ENCODE data around the gene HACL1. TPM values are rescaled to one million over a fixed set of nuclear protein-coding genes. Genes with fewer than 3 reads are reported as not detected.

Gene HACL1
- total RNA-seq, 1 experiment from 2014 or later = 25.5 TPM

DNA sequence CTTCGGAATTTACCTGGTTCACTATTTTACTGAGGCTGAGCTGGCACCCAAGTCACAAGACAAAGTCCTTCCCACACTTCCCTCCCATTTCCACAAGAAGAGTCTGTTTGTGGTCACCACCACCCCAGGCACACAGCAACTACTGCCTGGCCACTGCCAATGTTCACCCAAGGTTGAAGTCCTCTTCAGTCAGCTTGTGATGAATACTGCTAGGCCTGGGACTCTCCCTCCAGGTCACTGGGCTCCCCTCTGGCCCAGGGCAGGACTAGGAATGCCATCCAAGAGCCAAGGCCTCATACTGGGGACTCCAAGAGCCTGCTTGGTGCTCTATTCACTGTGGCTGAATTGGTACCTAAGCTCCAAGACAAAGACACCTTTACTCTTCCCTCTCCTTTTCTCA is 49.5 kb downstream of the HACL1 start:
- Histone ChIP-seq H3F3A (ENCODE audit: low read length, unreplicated experiment) (no peaks in the 10 kb centered on the region), H3K9ac (ENCODE audit: low read length) (no peak overlapping the region), H3K4me1 (ENCODE audit: insufficient read depth, low read length) (no peaks in the 10 kb centered on the region), H3K4me3 (ENCODE audit: low read length) (no peak overlapping the region), H3K4me2 (ENCODE audit: low read length) (no peak overlapping the region), H3K27ac (ENCODE audit: low read length) (no peak overlapping the region), H3K27me3 (ENCODE audit: low read length) (no peaks in the 10 kb centered on the region), H4K20me1 (ENCODE audit: low read length) (no peaks in the 10 kb centered on the region), H3K9me2 (replicated peaks; ENCODE audit: low read length) (no peaks in the 10 kb centered on the region), H3K36me3 (ENCODE audit: low read depth, low read length) (no peaks in the 10 kb centered on the region), H3K9me3 (ENCODE audit: low read length) (no peaks in the 10 kb centered on the region), H3K79me2 (ENCODE audit: low read length) (no peaks in the 10 kb centered on the region), H2AFZ (ENCODE audit: low read length) (no peak overlapping the region)
- intact Hi-C loops (cut with micrococcal nuclease) = no loop called here
- POLR2A ChIA-PET (ENCODE audit: unreplicated experiment) = no interaction called here
- BruUV-seq (replicated peaks) = no TSS peak
- CTCF ChIA-PET = no interaction called here
- ATAC-seq (no peak), DNase-seq (no peak)
- TF ChIP-seq, protein P1, sequence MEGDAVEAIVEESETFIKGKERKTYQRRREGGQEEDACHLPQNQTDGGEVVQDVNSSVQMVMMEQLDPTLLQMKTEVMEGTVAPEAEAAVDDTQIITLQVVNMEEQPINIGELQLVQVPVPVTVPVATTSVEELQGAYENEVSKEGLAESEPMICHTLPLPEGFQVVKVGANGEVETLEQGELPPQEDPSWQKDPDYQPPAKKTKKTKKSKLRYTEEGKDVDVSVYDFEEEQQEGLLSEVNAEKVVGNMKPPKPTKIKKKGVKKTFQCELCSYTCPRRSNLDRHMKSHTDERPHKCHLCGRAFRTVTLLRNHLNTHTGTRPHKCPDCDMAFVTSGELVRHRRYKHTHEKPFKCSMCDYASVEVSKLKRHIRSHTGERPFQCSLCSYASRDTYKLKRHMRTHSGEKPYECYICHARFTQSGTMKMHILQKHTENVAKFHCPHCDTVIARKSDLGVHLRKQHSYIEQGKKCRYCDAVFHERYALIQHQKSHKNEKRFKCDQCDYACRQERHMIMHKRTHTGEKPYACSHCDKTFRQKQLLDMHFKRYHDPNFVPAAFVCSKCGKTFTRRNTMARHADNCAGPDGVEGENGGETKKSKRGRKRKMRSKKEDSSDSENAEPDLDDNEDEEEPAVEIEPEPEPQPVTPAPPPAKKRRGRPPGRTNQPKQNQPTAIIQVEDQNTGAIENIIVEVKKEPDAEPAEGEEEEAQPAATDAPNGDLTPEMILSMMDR (conservative IDR thresholded peaks at IDR 0.05; ENCODE audit: low read depth, low read length) = no peak
- TF ChIP-seq EZH2phosphoT487 (IDR thresholded peaks at IDR 0.05; ENCODE audit: borderline replicate concordance, low read length) (no peak), EZH2 (IDR thresholded peaks at IDR 0.05; ENCODE audit: low read length, unreplicated experiment) (no peak)

DNA sequence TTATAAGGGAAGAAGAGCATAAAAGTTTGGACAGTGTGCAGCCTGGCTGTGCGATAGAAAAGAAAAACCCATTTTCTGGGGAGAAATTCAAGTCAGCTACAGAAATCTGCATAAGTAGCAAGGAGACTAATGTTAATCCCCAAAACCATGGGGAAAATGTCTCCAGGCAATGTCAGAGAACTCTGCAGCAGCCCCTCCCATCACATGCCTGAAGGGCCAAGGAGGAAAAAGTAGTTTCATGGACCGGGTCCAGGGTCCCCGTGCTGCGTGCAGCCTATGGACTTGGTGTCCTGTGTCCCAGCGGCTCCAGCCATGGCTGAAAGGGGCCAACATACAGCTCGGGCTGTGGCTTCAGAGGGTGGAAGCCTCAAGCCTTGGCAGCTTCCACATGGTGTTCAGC is 51.5 kb downstream of the HACL1 start:
- ChIA-PET POLR2A (ENCODE audit: unreplicated experiment) (no interaction called here), CTCF (no interaction called here)
- no peaks in the 10 kb centered on the region for H3K9me3 ChIP-seq (ENCODE audit: low read length)
- H3K4me3 ChIP-seq (ENCODE audit: low read length) = no peak overlapping the region
- no TSS peak for BruUV-seq (replicated peaks)
- H3K27me3 ChIP-seq (ENCODE audit: low read length) = no peaks in the 10 kb centered on the region
- H2AFZ ChIP-seq (ENCODE audit: low read length) = no peak overlapping the region
- no peaks in the 10 kb centered on the region for H4K20me1 ChIP-seq (ENCODE audit: low read length)
- no peak overlapping the region for H3K9ac ChIP-seq (ENCODE audit: low read length)
- H3F3A ChIP-seq (ENCODE audit: low read length, unreplicated experiment) = no peaks in the 10 kb centered on the region
- H3K36me3 ChIP-seq (ENCODE audit: low read depth, low read length) = no peaks in the 10 kb centered on the region
- TF ChIP-seq EZH2phosphoT487 (IDR thresholded peaks at IDR 0.05; ENCODE audit: borderline replicate concordance, low read length) (no peak), EZH2 (IDR thresholded peaks at IDR 0.05; ENCODE audit: low read length, unreplicated experiment) (no peak)
- TF ChIP-seq, protein P1 (conservative IDR thresholded peaks at IDR 0.05; ENCODE audit: low read depth, low read length) = no peak
- no peaks in the 10 kb centered on the region for H3K9me2 ChIP-seq (replicated peaks; ENCODE audit: low read length)
- H3K4me1 ChIP-seq (ENCODE audit: insufficient read depth, low read length) = no peaks in the 10 kb centered on the region
- ATAC-seq (no peak), DNase-seq (no peak)
- H3K4me2 ChIP-seq (ENCODE audit: low read length) = no peak overlapping the region
- H3K27ac ChIP-seq (ENCODE audit: low read length) = no peak overlapping the region
- H3K79me2 ChIP-seq (ENCODE audit: low read length) = no peaks in the 10 kb centered on the region
- intact Hi-C loops (cut with micrococcal nuclease) = no loop called here

DNA sequence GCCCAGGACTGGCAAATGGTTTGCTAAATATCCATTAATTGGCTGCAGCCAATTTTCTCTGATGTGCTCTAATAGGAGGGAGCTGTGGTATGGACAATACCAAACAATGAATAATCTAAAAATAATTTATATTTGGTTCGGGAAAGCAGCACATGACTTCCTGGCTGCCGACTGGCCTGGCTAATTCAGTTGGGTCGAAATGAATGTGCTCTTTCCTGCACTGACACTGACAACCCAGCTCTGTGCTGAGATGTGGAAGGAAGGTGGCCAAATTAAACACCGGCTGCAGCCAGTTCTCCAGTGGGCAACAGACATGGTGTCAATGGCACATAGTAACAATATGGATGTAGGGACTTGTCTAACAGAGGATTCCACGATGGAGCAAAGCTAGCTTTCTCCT is 58.8 kb downstream of the HACL1 start:
- intact Hi-C loops (cut with micrococcal nuclease) = no loop called here
- H3K4me2 ChIP-seq (ENCODE audit: low read length) = no peak overlapping the region
- no peak overlapping the region for H2AFZ ChIP-seq (ENCODE audit: low read length)
- no peaks in the 10 kb centered on the region for H3K79me2 ChIP-seq (ENCODE audit: low read length)
- H3K27me3 ChIP-seq (ENCODE audit: low read length) = no peaks in the 10 kb centered on the region
- no peaks in the 10 kb centered on the region for H3F3A ChIP-seq (ENCODE audit: low read length, unreplicated experiment)
- CTCF ChIA-PET = no interaction called here
- no peaks in the 10 kb centered on the region for H3K9me3 ChIP-seq (ENCODE audit: low read length)
- DNase-seq (no peak), ATAC-seq (no peak)
- H3K9ac ChIP-seq (ENCODE audit: low read length) = no peak overlapping the region
- no peaks in the 10 kb centered on the region for H4K20me1 ChIP-seq (ENCODE audit: low read length)
- POLR2A ChIA-PET (ENCODE audit: unreplicated experiment) = interaction anchor here (0.6 kb wide), 1 partner anchor 18 kb away, joined by 3 read pairs; no protein-coding TSS in a partner anchor
- no peak overlapping the region for H3K4me3 ChIP-seq (ENCODE audit: low read length)
- no peaks in the 10 kb centered on the region for H3K9me2 ChIP-seq (replicated peaks; ENCODE audit: low read length)
- no peak overlapping the region for H3K27ac ChIP-seq (ENCODE audit: low read length)
- TF ChIP-seq, protein P1 (conservative IDR thresholded peaks at IDR 0.05; ENCODE audit: low read depth, low read length) = no peak
- no peak for TF ChIP-seq EZH2phosphoT487 (IDR thresholded peaks at IDR 0.05; ENCODE audit: borderline replicate concordance, low read length)
- TF ChIP-seq EZH2 (IDR thresholded peaks at IDR 0.05; ENCODE audit: low read length, unreplicated experiment) = no peak
- H3K36me3 ChIP-seq (ENCODE audit: low read depth, low read length) = no peaks in the 10 kb centered on the region
- no peaks in the 10 kb centered on the region for H3K4me1 ChIP-seq (ENCODE audit: insufficient read depth, low read length)
- BruUV-seq (replicated peaks) = no TSS peak
